HG02623 (cell line): ENCODE results near the gene SLC6A19.

Experiments
- ATAC-seq: cut with Tn5 transposase; IDR thresholded peaks from one replicate; pipeline ENCODE4 v1.9.1; 2021; ENCODE audit warnings: moderate library complexity; ENCODE audit not compliant: unreplicated experiment

The SLC6A19 gene

DNA sequence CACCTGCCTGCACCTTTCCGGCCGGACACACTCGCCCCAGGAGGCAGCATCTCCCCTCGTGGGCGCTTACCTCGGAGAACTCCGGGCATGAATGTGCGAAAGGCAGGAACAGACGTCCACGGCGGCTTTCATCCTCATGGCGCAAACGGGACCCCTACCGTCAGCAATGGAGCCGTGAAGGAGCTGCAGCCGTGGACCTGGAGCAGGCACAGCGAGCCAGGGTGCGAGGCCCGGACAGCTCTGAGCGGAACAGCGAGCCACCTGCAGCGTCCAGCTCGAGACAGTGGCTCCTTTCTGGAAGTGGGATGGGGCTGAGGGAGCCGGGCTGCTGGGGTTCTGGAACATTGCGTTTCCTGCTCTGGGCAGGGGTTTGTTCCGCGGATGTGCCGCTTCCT lies 7.8 kb upstream of the SLC6A19 start:
- no peak for ATAC-seq

DNA sequence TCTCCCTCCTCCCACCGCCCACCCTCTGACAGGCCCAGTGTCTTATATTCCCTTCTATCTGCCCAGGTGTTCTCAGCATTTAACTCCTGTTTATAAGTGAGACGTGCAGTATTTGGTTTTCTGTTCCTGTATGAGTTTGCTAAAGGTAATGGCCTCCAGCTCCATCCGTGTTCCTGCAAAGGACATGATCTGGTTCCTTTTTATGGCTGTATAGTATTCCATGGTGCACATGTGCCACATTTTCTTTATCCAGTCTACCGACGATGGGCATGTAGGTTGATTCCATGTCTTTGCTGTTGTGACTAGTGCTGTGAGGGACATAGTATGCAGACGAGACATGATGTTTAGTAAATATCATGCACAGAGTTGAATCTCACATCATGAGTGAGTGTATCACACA lies 7.0 kb upstream of the SLC6A19 start:
- ATAC-seq = no peak

DNA sequence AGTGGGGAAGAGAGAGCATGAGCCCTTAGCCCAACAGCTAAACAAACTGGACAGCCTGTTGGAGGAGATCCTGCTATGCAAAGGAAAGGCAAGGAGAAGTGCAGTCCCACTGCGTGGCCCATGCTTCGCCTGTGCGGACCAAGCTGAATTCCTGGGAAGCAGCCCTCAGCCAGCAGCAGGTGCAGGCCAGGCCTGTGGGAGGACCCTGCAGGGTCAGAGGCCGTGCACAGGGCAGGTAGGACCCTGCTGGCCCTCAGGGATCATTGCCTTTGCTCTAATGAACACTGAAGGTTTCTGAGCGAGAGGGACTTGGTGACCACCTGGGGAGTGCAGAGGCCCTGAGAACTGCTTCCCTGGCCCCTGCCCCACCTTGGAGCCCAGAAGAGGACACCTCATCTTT lies 6.0 kb upstream of the SLC6A19 start:
- ATAC-seq = no peak

DNA sequence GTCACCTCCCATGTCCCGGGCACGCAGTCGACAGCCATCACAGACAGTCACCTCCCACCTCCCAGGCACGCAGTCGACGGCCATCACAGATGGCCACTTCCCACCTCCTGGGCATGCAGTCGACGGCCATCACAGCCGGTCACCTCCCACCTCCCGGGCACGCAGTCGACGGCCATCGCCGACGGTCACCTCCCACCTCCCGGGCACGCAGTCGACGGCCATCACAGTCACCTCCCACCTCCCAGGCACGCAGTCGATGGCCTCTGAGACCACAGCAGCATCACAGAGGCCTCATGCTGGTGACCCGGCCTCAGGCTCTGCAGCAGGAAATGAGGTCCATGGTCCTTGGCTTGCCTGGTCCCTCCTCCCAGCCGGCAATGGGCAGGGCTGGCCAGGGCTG lies 5.5 kb upstream of the SLC6A19 start:
- no peak for ATAC-seq

DNA sequence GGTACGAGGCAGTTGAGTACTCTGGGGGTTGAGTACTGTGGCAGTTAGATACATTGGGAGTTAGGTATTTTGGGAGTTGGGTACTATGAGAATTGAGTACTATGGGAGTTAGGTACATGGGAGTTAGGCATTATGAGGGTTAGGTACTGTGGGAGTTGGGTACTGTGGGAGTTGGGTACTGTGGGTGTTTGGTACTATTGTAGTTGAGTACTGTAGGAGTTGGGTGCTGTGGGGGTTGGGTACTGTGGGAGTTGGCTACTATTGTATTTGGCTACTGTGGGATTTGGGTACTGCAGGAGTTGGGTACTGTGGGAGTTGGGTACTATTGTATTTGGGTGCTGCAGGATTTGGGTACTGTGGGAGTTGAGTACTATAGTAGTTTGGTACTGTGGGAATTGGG lies 4.8 kb upstream of the SLC6A19 start:
- ATAC-seq = no peak

DNA sequence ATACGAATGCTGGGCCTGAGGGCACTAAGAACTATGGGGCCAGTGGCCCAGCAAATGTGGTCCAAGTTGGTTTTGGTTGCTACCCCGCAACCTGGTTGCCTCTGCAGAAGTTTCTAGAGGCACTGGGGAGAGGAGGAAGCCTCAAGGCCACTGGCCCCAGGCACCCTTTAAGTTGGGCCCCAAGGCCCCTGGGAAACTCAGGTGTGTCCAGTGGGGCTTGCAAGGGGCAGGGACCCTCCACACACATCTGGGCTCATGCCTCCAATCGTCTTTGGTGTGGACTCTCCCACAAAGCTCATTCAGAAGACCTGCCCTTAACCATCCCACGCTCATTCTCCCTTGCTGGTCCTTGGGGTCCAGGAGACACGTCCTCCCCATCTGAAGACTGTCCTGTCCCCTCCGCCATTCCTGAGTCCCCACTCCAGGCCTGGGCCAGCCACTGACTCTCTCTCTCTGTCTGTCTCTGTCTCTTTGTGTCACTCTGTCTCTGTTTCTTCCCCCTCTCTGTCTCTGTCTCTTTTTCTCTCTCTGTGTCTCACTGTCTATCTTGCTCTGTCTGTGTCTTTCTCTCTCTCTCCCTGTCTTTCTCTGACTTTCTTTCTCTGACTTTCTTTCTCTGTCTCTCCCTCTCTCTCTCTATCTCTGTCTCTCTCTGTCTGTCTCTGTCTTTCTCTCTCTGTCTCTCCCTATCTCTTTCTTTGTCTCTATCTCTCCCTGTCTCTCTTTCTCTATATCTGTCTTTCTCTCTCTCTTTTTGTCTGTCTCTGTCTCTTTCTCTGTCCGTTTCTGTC lies 3.3 kb upstream of the SLC6A19 start:
- no peak for ATAC-seq

DNA sequence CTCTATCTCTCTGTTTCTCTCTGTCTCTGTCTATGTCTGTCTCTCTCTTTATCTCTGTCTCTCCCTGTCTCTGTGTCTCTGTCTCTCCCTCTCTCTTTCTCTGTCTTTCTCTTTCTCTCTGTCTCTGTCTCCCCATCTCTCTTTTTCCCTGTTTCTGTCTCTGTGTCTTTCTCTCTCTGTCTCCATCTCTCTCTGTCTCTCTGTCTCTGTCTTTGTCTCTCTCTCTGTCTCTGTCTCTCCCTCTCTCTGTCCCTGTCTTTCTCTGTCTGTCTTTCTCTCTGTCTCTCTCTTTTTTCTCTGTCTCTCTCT lies 2.1 kb upstream of the SLC6A19 start:
- no peak for ATAC-seq

DNA sequence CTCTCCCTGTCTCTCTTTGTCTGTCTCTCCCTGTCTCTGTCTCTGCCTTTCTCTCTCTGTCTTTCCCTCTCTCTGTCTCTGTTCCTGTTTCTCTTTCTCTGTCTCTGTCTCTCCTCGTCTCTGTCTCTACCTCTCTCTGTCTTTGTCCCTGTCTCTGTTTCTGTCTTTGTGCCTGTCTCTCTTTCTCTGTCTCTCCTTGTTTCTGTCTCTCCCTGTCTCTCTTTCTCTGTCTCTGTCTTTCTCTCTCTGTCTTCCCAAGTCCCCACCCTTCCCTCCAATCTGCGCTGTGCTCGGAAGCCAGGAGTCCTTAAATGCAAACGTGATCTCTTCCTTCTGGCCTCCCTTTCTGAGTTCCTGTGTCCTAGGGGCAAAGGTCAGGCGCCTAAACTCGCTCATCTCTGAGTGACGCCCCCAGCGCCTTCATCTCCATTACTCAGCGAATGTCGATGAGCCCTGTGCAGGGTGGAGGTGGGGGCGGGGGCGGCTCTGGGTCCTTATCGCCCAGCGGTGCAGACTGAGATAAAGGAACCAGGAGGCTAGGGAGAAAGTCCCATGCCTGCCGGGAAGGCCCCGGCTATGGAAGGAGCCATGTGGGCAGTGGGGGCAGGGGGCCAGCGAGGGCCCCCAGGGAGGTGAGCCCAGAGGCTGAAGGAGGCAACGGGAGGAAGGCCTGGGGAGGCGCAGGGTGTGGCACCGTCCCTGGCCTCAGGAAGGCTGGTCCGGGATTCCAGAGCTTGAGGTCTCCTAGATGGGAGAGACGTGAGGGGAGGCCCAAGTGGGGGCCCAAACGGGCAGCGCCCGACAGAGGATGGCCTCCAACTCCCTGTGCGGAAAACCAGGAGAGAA lies 1.5 kb upstream of the SLC6A19 start:
- no peak for ATAC-seq

DNA sequence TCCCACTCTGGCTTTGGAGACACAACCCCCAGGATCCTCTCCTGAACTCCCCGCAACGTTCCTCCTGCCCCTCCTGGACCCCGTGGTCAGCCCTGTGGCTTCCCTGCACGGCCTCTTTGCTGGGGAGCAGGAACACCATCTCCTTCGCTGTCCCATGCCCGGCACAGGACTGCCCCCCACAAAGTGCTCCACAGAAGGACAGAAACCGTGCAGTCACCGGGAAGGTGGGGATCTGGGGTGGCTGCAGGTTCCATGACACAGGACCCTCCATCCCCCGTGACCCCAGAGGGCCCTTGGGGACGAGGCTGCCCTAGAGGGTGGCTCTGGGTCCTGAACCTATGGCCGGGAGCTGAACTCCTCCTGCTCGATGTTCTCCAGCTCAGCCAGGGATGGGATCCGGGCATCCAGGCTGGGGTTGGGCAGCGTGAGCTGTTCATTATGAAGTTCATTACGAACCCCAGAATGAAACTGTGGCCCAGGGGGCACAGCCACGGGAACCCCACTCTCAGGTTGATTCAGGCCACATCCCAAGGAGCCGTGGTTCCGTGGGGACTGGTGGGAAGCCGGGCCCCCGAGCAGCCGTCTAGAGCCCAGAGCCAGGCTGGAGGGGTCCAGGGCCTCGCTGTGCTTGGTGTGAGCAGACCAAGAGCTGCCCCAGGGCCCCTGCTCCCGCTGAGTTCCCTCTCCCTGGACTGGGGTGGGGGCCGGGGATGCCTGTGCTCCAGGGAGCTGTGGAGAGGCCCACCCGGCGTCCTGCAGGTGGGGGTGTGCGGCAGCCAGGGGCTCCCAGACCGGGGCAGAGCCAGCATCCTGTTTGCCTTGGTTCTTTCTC lies 684 bp upstream of the SLC6A19 start:
- ATAC-seq = no peak

DNA sequence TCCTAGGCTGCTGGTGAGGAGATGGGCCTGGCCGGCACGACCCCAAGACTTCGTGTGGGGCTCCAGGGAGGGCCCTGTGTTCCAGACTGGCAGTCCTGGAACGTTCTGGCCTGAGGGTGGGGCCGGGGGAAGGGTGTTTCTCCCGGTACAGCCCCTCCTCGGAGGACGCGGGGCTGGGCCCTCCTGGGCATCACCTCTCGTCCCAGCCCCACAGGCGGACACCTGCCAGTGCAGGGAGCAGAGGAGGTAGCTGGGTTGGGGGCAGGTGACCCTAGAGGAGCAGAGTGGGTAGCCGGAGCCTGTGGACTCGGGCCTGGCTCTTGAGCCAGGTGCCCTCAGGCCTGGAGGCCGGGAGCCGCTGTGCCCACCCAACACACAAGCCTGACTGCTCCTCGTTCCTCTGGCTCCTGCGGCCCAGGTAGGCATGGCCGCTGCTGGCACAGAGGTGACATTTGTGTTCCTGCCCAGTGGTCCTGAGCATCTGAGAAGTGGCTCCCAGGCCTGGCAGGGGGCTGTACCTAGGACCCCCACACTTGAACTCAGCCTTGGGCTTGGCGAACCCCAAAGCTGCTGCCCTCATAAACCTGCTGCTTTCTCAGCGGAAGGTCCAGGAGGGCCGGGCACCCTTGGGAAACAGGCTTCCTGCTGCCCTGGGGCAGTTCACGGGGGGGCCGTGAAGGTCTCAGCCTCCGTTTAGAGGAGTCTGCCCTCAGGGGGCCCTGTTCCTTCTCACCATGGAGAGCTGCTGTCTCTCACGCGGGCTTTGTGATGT lies 817 bp downstream of the SLC6A19 start:
- ATAC-seq = no peak

DNA sequence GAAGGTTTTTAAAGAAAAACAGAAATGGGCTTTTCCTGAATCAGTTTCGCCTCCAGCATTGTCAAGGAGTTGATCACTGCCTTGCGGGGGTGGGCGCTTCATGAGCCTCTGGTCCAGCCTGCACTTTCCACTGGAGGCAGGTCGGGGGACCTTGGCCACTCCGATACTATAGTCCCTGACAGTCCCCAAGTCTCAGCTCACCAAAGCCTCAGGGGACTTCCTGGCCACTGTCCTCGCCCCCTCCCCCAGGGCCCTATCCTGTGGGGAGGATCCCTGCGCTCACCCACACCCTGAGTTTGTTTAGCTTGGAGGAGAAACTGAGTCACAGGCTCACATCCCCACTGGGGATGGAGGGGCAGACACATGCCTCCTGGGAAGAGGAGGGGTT lies 1.4 kb downstream of the SLC6A19 start:
- no peak for ATAC-seq

DNA sequence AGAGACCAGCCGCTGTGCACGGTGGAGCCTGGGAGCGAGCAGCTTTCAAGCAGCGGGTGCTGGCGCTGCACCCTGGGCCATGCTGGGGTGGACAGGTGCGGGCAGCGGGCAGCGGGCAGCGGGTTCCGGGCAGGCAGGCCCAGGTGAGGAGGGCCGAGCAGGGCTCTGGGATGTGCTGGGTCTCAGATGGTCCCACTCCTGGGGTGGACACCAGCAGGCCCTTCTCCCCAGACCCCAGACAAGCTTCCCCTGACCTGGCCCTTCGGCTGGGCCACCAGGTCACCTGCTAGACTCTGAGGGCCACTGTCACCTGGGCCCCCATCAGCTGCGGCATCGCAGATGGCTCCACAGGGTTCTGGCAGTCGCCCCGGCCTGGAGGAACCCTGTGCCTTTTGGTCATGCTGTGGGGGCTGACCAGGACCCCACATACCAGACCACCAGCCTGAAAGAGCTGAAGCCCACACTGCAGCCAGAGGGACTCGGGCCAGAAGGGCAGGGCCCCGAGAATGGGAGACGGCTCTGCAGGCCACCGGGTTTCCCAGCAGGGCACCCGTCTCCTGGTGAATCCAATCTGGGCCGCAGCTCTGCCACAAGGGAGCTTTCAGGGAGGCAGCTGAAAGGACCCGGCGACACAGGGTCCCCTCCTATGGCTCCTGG lies 2.0 kb downstream of the SLC6A19 start:
- no peak for ATAC-seq

DNA sequence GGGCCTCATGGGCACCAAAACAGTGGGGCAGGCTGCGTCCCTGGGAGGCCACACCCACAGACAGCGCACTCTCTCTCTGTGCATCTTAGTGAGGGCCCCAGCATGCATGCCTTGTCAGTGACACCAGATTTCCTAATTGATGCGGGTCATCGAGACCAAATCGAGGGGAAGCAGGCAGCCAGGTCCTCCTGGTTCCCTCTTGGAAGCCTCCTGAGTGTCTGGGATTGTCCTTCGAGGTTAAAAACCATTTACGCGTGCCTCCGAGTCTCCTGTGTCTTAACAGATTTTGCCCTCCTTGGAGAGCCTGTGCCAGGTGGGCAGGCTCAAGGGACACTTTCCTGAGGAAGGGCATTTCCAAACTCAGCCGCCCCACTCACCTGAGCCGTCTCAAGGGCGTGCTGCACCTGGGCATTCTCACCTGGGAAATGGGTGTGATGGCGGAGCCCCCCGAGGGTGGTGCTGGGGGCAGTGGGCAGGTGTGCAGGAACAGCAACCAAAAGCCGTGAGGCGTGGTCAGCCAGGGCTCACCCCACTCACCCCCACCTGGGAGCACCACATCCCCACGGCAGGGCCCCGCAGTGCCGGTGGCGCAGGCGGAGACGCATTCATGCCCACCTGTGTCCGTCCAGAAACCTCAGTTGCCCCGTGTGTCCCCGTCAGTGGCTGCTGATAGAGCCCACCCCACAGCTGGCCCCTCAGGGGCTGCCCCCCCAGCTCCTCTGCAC lies 2.7 kb downstream of the SLC6A19 start:
- no peak for ATAC-seq

DNA sequence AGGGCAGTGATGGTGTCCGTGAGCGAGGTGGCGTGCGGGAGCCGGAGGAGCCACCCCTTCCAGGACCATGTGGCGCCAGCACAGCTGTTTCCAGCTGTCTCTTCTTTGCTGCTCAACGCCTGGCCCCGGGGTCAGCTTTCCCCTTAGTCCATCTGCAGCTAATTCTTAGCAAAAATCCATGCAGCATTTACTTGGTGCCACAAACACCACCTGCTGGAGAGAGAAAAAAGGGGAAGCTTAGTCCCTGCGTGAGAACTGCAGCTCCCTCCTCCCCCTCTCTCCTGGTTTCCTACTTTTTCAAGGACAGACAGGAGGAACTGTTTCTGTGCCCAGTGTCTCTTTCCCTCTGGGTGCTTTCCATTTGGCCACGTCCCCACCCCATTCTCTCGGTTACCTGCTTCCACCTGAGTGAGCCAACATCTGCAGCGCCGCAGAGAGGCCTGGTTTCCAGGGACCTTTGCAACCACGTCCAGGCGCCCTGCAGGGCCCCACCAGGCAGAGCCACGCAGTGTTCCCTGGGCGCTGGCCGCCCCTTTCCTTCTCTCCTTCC lies 3.4 kb downstream of the SLC6A19 start:
- no peak for ATAC-seq

DNA sequence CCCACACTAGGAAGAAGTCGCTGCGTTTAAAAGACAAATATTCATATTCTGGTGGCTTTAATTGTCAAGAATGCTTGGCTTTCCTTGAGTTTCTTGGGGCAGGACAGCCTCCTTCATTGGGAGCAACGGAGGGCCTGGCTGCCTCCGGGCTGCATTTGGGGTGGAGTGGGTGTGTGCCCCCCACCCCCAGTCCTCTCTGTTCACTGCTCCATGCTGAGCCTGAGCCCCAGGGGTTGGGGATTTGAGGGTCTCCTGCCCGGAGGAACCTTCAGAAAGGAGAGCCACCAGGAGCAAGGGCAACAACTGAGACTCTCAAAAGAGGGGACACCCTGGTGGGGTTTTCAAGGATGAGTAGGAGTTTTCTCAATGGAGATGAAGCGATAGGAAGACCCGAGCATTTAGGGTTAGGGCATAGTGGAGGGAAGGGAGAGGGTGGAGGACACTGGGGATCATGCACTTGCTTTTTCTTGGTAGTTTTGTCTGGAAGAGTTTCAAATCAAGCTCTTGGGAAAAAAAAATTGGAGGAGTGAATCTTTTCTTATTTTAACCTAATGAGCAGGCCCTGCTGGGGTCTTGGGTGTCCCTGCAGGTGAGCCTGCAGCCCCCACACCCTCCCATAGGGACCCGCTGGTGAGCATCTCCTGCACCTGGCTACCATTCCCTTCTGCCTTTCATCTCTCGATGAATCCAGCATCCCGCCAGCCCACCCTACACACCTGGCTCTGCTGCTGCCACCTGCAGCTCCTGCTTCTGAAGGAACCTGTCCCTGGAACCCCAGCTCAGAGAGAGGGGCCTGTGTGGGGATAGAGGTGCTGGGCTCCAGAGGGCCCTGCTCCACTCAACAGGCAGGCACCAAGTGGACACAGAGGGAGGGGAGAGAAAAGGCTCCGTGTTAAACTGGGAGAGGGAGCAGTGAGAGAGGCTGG lies 4.1 kb downstream of the SLC6A19 start:
- ATAC-seq = no peak

DNA sequence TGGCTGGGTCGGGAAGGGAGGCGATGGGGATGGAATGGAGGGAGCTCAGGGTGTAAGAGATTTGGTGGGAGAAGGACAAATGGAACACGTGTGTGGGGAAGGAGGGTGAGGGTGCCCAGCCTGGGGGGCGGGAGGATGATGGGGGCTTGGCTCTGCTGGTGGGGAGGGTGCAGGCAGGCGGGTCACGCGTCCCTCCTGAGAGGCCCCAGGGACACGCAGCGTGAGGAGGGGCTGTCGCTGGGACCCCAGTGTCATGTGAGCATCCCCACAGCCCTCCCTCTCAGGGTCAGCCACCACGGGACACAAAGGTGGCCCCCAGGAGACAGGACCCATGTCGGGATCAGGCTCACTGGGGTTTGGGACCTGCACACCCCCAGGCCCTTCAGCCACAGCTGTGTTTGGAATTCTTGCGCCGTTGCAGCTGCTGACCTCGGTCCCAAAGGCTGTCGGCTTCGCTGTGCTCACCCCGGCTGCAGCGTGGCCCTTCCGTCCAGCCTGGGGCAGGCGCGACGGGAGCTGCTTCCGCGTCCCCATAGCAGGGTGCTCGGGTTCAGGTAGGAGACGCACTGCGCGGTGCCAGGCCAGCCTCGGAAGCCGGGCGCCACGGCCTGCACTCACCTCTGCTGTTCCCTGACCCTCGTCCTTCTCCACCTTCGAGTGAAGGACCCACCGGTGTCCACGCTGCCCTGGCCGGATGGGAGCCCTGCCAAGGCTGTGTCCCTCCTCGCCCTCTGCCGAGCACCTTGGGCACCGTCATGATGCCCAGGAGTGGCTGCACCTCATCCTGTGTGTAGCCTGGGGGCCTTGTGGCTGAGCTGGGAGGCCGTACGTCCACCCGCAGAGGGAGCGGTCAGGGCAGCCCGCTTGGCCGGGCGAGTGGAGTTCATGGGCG lies 5.4 kb downstream of the SLC6A19 start:
- no peak for ATAC-seq

DNA sequence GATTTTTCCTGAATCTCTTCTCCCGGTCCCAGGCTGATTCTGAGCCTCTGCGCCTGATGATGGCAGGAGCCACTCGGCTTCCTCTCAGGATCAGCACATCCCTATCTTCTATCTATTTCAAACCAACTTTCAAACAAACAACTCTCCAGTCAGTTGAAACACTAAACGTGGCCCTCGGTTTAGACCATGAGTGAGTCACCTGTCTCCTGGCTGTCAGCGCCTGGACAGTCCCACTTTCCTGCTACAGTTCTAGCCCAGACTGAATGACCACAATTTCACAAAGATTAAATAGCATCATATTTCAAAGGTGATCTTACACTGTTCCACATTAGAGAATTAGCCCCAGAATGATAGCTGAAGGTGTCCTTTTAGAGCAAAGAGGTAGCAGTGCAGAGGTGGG lies 6.2 kb downstream of the SLC6A19 start:
- ATAC-seq = no peak
